GM21381 (cell line): ENCODE results near the gene NUDC.

Source experiments
- ATAC-seq: cut with Tn5 transposase; IDR thresholded peaks from one replicate; pipeline ENCODE4 v1.9.1; 2021; ENCODE audit warnings: mild to moderate bottlenecking, moderate library complexity; ENCODE audit not compliant: unreplicated experiment

NUDC gene

GRCh38 chr1:26950602-26951001, 29.1 kb downstream of the NUDC start:
- no peak for ATAC-seq

DNA sequence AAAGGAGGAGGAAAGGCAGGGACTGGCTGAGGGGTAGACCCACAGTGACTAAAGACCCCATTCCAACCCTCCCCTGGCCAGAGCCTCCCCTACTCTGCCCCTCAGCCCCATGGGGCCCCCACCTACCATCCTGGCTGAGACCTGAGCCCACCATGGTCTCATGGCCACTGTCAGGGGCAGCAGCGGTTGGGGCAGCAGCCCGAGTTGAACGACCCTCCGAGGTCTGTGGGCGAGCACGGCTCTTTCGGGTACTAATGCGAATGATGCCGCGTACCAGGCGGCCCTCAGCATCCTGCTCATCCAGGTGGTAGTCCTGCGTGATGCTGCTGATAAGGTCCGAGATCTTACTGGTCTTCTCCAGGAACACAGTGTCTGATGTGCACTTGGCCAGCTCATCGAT, 29.7 kb downstream of the NUDC start:
- ATAC-seq = no peak

- no peak for ATAC-seq
Observed at GRCh38 chr1:26951821-26952497, 30.4 kb downstream of the NUDC start.

- no peak for ATAC-seq
Observed at GRCh38 chr1:26953374-26953773, 31.8 kb downstream of the NUDC start.

GRCh38 chr1:26956321-26956720, 34.8 kb downstream of the NUDC start:
- ATAC-seq = no peak

GRCh38 chr1:26957306-26957705, 35.8 kb downstream of the NUDC start:
- no peak for ATAC-seq

DNA sequence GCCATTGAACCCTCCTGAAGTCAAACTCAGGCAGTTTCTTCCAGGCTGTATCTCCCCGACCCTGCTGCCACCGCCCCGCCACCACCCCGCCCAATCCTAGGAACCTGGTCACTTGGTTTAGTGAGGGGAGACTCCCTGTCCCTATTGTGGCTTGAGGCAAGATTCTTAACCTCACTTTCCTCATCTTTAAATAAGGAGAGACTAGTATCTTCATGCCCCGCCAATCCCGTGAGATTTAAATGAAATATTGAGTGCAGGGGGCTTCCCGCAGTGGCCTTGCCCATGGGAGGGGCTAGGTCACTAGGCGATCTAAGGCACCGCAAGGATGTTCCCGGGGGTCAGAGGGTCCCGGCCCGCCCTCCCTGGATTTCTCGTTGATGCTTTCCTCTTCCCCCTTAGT, 37.7 kb downstream of the NUDC start:
- no peak for ATAC-seq

DNA sequence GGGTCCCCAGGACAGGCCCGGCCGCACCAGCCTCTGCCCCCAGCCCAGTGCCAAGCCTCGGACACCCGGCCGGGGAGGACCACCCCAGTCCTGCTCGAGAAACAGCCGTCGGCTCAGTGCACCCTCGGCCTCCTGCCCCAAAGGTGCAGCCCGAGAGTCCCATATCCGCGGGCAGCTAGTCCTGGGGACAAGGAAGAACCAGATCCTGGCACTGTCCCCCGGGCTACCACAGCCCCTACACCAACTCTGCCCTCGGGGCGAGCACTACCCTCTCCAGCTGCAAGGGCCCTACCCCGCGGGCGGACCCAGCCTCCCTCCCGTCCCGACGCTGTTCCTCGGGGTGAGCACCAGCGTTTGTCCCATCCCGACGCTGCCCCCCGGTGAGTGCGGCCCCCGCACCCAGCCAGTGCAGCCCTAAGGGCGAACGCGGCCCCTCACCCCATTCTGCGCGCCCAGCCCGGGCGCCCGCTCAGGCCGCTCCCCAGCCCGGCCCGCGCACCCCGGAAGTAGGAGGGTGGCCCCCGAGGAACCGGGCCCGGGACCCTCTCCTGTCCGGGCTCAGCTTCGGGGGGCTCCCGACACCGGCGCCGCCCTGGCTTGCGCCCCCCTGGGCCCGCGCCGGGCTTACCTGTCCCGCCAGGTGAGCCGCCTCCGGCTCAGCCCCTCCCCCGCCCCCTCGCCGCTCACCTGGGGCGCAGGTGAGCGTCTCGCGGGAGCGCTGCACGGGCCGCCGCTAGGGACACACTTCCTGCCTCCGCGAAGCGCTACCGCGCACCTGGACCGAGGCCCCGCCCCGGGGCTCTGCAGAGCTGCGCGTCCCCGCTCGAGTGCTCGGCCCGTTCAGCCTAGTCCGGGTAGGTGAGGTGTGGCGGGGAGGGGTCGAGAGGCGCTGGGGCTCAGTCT, 38.4 kb downstream of the NUDC start, which contains the start of gene KDF1:
KDF1 (minus strand) TSS at position 747 of the 903 bp plus-strand sequence. CDS start 8,088 bp downstream, outside the sequence.
- no peak for ATAC-seq

GRCh38 chr1:26960625-26960966, 39.1 kb downstream of the NUDC start:
- ATAC-seq = no peak

DNA sequence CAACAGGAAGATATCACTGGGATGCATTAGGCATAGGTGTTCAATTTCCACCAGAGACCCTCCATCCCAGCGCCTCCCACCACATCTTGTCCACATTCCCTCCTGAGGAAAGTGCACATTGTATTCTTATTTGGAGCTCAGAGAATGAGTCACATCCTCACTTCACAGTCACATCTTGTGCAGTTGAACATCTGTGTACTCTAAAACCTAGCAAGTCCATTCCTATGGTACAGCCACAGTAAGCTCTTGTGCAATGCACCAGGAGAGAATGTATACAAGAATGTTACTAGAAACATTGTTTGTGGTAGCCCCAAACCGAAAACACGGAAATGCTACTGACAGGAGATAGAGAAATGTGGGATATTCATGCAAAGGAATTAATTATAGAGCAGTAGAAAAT, 40.3 kb downstream of the NUDC start:
- no peak for ATAC-seq

DNA sequence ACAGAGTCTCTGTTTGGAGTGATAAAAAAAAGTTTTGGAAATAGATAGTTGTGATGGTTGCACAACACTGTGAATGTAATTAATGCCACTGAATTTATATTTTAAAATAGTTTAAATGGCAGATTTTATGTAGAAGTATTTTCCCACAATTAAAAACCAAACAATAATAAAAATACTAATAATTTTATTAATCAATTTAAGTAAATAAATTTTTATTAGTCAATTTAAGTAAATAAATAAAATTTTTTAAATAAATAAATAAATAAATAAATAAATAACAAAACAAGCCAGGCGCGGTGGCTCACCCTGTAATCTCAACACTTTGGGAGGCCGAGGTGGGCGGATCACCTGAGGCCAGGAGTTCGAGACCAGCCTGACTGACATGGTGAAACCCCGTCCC, 43.7 kb downstream of the NUDC start:
- ATAC-seq = no peak

- no peak for ATAC-seq
Observed at GRCh38 chr1:26965628-26966027, 44.1 kb downstream of the NUDC start.

- ATAC-seq = no peak
Observed at GRCh38 chr1:26970810-26971209, 49.3 kb downstream of the NUDC start.

- no peak for ATAC-seq
Observed at GRCh38 chr1:26971590-26971989, 50.0 kb downstream of the NUDC start.

GRCh38 chr1:26972390-26972789, 50.8 kb downstream of the NUDC start:
- no peak for ATAC-seq

GRCh38 chr1:26972821-26973220, 51.3 kb downstream of the NUDC start:
- no peak for ATAC-seq

GRCh38 chr1:26976621-26977510, 55.3 kb downstream of the NUDC start:
- ATAC-seq = no peak

GRCh38 chr1:26978901-26979300, 57.4 kb downstream of the NUDC start:
- ATAC-seq = no peak

DNA sequence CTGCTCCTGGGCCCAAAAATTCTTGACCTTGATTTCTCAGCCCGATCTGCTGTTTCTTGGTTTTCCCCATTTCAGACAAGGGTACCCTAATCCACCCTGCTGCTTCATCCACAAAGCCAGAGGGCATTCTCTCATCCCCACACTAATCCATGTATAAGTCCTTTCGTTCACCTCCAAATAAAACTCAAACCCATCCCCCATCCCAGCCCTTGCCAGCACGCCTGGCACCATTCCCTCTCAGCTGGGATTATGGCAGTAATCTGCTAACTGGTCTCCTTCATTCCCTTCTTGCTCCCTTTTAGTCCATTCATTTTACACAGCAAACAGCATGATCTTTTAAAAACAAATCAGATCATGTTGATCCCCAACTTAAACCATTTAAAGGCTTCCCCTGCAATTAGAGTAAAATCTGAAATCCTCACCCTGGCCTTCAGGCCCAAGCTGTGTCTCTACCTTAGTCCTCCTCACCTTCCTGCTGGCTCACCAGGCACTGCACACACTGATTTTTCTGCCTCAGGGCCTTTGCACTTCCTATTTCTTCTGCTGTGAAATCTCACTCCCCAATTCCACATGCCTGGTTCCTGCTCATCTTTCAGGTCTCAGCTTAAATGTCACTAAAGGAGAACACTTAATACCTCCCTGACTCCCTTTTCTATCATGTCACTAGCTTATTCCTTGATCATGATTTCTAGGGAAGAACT, 59.8 kb downstream of the NUDC start:
- no peak for ATAC-seq

DNA sequence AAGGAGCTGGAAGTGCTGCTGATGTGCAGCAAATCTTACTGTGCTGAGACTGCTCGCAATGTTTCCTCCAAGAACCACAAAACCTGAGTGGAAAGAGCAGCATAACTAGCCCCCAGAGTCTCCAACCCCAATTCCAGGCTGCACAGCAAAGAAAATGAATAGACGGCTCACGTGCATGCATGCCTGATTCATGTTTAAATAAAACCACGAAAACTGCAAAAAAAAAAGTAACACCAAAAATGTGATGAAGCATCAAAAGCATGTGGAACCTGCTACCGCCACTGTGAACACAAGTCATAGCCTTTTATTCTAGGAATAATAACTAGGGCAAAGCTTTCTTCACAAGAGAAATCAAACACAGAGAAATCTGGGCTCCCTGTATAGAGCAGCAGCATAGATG, 62.3 kb downstream of the NUDC start:
- no peak for ATAC-seq

- no peak for ATAC-seq
Observed at GRCh38 chr1:26984291-26984690, 62.7 kb downstream of the NUDC start.
